HG03558 (cell line): ENCODE measurements around the gene TMEM202.
"Not testable (repeated sequence)": the region's sequence is repeated elsewhere in the genome, so short reads cannot be mapped to it uniquely, and the experiment has no call there.

Source experiments
- ATAC-seq: cut with Tn5 transposase; IDR thresholded peaks from one replicate; pipeline ENCODE4 v1.9.1; 2021; ENCODE audit warnings: moderate number of reproducible peaks; ENCODE audit not compliant: unreplicated experiment; ENCODE audit errors: extremely low read depth

The TMEM202 gene

DNA sequence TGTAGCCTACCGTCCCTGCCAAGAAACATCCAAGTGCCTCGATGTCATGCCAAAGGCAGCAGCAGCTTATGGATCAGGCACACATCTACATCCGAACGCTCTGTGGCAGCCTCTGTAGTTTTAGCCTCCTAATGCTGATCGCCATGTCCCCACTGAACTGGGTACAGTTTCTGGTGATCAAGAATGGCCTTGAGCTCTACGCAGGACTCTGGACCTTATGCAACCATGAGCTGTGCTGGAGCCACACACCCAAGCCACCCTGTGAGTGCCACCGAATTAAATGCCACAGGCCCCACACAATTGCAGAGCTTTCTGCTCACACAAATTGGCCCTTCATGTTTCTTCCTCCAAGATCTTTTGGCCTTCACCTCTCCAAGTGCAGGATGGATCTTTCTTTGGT is 543 bp downstream of the TMEM202 start:
- no peak for ATAC-seq

DNA sequence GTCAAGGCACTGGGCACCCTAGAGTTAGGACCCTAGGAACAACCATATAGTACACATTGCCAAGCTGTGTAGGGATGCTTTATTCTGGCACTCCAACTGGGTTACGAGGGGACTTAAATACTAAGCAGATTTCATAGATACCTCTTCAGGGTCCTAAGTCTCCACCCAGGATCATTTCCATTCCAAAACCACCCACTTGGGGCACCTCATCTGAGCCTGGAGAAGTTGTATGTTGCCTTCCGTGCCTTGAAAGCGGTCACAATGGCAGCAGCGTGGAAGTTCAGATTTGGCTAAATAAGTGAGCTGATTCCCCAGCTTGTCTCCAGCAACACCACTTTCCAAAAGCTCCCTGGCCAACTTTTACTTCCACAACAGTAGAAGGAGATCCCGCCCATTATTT is 4.6 kb downstream of the TMEM202 start:
- ATAC-seq: no peak

DNA sequence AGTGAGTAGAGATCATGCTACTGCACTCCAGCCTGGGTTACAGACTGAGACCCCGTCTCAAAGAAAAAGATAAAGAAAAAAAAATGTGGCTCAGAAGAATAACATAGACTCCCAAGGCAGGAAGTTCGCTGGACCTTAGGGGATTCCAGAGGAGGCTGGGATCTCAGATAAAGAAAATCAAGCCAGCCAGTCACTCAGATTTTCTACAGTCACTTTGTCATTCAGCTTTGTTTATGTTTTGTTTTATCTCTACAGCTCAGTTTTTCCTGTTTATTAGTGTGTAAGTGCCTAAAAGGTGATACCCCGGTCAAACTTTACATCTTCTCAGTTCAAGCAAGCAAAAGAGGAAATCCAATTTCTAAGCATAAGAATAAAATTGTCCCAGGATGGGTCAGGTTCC is 6.3 kb downstream of the TMEM202 start:
- ATAC-seq: no peak

DNA sequence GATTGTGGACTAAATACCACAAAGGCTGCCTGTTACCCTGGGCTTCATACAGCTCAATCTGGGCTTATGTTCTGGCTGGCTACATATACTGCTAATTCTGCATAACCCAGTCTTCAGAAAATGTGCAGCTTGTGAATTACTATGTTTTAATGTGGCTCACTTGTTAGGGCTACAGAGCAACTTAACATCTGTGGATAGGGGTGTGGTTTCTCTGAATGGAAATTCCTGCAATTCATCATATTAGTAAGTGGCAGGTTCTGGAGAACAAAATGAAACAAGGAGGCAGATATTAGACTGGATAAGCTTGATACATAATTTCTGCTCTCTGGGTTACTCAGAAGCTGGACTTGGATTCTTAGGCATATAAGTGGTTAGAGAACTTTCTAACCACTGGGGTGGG is 6.7 kb downstream of the TMEM202 start:
- ATAC-seq: no peak

DNA sequence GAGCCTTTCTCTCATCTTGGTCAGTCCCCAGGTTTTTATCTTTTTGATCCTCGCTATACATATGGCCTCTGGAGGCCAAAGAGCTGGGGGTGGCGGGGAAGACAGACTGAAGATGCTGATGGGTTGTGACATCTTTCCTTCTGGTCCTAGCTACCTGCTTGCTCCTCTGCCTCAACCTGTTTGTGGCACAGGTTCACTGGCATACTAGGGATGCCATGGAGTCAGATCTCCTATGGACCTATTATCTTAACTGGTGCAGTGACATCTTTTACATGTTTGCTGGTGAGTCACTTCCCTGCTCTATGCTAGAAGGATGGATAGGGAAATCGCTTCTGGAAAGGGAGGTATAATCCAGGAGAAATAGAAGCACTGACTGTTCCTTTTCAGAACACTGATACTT is 8.8 kb downstream of the TMEM202 start:
- no peak for ATAC-seq

DNA sequence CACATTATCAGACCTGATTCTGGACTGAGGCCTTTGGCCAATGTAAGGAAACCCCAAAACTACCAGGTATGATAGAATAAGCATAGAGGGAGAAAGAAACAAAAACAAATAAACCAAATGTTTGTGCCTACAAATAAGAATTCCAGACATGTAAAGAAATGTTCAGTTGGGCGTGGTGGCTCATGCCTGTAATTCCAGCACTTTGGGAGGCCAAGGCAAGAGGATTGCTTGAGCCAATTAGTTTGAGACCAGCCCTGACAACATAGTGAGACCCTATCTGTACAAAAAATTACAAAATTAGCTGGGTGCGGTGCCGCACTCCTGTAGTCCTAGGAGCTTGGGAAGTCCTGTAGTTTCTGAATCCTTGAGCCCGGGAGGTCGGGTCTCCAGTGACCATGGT is 13.0 kb downstream of the TMEM202 start:
- ATAC-seq: no peak

DNA sequence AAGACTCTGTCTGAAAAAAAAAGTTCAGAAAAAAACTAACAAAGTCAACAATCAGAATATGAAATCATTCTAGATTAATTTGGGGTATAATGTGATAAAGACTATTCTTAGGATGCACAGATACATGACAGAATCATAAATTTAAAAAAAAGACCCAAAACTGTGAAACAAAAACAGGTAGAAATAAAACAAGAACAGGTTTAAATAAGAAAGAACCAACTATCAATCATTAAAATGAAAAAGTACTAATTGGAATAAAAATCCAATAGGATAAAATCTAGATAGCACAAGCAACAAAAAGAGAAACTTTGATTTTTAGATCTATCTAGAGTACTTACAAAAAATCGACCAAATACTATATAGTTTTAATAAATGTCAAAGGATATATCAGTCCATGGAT is 13.4 kb downstream of the TMEM202 start:
- no peak for ATAC-seq

DNA sequence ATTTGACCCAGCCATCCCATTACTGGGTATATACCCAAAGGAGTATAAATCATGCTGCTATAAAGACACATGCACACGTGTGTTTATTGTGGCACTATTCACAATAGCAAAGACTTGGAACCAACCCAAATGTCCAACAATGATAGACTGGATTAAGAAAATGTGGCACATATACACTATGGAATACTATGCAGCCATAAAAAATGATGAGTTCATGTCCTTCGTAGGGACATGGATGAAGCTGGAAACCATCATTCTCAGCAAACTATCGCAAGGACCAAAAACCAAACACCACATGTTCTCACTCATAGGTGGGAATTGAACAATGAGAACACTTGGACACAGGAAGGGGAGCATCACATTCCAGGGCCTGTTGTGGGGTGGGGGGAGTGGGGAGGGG is 15.2 kb downstream of the TMEM202 start:
- not testable (repeated sequence) for ATAC-seq

DNA sequence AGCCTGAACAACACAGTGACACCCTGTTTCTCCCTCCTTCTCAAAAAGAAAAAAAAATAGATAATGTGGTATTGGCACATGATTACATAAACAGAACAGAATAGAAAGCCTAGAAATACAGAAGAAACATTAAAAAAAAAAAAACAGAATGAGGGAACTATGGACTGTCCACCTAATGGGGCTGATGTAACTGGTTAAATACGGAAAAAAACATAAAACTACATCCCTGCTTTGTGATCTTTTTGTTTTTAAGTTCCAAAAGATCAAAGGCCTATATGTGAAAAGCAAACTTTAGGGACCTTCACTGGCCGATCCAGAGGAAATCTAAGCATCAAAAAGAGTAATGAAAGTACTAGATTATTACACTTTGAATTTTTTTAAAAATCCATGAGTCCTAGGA is 17.2 kb downstream of the TMEM202 start:
- ATAC-seq: no peak

DNA sequence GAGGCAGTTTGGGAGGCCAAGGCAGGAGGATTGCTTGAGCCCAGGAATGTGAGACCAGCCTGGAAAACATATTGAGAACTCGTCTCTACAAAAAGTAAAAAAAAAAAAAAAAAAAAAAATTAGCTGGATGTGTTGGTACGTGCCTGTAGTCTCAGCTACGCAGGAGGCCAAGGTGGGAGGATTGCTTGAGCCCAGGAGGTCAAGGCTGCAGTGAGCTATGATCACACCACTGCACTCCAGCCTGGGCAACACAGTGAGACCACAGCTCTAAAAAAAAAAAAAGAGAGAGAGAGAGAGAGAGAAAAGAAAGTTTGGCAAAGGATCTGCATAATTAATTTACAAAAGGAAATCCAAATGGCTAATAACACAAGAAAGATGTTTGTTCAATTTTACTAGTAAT is 21.7 kb downstream of the TMEM202 start:
- ATAC-seq: not testable (repeated sequence)

DNA sequence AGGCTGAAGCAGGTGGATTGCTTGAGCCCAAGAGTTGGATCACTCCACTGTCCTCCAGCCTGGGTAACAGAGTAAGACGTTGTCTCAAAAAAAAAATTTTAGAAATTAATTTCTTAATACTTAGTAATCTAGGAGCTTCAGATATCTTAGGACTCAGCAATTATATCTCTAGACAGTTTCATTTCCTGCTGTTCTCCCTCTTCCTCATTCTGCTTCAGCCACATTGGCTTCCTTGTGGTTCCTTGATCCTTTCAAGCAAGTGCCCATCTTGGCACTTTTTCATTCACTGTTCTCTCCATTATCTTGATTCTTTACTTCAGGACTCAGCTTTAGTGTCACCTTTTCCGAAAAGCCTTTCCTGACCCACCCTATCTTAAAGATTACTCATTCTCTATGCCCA is 22.5 kb downstream of the TMEM202 start:
- ATAC-seq: no peak

DNA sequence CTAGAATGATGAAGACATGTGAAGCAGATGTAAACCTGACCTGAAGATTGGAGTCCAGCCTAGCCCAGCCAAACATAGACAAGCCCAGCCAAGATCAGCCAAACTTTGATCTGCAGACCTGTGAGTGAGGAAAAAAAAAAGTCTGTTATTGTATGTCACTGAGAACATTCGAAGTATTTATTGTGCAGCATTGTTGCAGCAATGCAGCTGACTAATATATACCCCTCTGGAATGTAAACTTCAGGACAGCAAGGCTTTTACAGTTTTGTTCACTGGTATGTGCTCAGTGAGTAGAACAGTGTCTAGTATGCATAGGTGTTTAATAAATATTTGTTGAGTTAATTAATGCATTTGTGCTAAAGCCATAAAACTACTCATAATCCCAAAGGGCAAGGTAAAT is 23.4 kb downstream of the TMEM202 start:
- ATAC-seq: no peak

DNA sequence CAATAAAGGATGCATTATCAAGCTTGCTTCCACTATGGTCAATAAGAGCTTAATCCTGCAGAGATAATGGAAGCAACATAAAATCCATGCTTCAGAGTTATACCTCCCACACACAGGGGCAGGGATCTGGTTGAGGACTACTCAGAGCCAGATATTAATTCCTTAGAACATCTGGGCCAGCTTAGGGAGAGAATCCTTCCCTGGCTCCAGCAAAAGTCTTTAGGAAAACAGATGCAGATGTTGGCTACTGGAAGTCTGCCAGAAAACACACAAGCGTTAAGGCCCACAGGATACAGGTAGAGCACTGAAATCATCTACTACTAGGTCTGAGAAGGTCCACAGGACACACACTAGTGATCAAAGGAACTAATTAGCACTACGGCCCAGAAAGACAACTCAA is 25.2 kb downstream of the TMEM202 start:
- ATAC-seq: no peak

DNA sequence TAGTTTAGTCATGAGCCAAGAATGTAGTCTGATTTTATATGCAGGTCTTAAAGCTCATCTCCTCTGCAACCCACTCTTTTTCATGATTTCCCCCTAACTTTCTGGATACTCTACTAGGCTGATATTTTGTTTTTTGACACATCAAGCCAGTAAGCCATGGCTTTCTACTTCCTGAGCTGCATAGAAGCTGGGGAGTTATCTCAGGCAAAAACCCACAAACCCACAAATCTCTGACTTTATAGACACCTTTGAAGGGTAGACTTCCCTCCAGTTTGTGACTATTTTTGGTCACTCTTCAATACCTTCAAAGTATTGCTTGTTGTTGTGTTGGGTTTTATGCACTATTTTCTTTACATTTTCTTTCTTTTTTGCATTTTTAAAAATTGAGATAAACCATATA is 28.6 kb downstream of the TMEM202 start:
- ATAC-seq: no peak

DNA sequence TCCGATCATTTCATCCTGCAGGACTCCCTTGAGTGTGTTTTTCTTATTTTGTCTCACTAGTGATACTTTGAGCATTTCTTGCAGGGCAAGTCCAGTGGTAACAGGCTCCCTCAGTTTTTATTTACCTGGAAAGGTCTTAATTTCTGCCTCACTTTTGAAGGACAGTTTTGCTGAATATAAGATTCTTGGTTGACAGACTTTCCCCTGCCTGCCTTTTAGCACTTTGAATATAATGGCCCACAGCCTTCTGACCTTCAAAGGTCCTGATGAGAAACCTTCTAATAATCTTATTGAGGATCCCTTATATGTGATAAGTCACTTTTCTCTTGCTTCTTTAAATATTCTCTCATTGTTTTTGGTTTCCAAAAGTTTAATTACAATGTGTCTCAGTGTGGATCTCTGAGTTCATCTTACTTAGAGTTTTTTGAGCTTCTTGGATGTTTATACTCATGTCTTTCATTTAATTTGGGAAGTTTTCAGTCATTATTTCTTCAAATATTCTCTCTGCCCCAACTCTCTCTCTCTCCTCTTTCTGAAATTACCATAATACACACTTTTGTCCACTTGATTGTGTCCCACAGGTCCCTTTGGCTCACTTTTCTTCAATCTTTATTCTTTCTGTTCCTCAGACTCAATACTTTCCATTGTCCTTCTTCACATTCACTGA is 39.7 kb downstream of the TMEM202 start:
- no peak for ATAC-seq

DNA sequence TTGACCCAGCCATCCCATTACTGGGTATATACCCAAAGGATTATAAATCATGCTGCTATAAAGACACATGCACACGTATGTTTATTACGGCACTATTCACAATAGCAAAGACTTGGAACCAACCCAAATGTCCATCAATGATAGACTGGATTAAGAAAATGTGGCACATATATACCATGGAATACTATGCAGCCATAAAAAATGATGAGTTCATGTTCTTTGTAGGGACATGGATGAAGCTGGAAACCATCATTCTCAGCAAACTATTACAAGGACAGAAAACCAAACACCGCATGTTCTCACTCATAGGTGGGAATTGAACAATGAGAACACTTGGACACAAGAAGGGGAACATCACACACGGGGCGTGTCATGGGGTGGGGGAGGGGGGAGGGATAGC is 44.7 kb downstream of the TMEM202 start:
- not testable (repeated sequence) for ATAC-seq

DNA sequence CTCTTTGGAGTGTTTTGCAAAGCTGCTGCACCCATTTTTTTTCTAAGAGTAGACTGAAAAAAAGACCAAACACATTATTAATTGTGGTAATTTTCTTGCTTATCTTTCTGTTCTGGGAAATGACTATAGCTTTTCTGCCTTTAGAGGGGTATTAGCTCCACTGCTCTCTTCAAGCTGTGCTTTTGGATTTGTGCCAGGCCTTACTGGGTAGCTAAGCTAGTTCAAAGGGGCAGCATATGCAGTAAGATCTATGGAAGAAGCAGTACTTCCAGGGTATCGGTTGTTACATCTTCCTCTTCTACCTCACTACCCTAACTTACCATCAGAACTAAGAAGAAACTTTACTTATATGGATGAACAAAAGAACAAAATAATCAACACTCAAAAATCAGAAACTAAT is 47.3 kb downstream of the TMEM202 start:
- ATAC-seq: no peak

DNA sequence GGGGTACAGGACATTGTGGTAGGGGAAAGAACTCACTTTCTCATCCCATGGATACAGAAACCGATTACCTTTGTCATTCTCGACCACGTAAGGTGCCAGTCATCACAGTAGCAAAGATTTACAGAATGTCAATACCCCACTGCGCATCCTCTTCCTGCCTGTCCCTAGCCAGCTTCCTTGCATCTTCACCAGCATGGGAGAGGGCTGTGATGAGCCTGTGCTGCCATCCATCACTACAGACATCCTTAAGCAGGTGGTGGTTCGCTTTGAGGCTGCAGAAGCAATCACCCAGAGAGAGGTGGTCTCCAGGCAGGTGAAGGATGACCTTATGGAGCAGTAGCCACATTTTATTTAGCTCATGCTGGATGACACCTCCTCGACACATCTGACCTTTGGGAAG is 52.7 kb downstream of the TMEM202 start:
- ATAC-seq: no peak

DNA sequence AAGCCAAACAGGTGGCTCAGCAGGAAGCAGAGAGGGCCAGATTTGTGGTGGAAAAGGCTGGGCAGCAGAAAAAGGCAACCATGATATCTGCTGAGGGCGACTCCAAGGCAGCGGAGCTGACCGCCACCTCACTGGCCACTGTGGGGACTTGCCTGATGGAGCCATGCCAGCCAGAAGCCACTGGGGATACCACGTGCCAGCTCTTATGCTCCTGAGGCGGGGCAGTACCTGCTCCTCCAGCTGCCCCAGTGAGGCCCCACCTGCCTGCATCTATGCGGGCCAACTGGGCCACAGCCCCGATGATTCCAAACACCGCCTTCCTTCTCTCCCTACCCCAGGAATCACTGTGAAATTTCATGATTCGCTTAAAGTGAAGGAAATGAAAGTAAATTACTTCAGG is 53.1 kb downstream of the TMEM202 start:
- no peak for ATAC-seq

DNA sequence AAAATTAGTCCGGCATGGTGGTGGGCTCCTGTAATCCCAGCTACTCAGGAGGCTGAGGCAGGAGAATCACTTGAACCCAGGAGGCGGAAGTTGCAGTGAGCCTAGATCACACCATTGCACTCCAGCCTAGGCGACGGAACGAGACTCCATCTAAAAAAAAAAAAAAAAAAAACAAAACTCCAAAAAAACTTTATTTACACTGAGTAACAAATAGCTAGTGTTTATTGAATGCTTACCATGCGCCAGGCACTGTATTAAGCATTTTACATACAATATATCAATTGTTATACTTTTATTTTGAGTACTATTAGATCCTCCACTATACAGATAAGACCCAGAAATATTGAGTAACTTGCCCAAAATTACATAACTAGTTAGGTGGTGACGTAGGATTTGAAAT is 58.6 kb downstream of the TMEM202 start:
- no peak for ATAC-seq
